Sigmoid colon (tissue), 4 donors: ENCODE data around the gene USP17L26.
"Not testable (repeated sequence)": the region's sequence is repeated elsewhere in the genome, so short reads cannot be mapped to it uniquely, and the experiment has no call there.

ENCODE experiments used
- EP300 ChIP-seq, 4 donors: sonication (generic); formaldehyde crosslinking; IDR thresholded peaks; one replicate each; pipeline ENCODE4 v1.6.1; 2017; ENCODE audit warnings: antibody characterized with exemption in 4 of 4
- POLR2A ChIP-seq, 2 donors: fragments of 450-650 bp; IDR thresholded peaks; one replicate each; pipeline ENCODE4 v1.6.1; 2016; ENCODE audit warnings: antibody characterized with exemption in 2 of 2, mild to moderate bottlenecking in 2 of 2, moderate library complexity in 2 of 2
- TF ChIP-seq, protein P1 (sequence below), 4 experiments: fragments of 450-650 bp in 3 of 4; fragments of 200-600 bp in 1 of 4; IDR thresholded peaks; one replicate each; pipeline ENCODE4 v1.5.1; 2016 to 2019; ENCODE audit warnings: antibody characterized with exemption in 4 of 4, mild to moderate bottlenecking in 3 of 4, moderate library complexity in 2 of 4

GRCh38 chr4:9339103-9339502 is 4.6 kb downstream of the USP17L26 start, which contains the start of gene USP17L5:
- TF ChIP-seq, protein P1, sequence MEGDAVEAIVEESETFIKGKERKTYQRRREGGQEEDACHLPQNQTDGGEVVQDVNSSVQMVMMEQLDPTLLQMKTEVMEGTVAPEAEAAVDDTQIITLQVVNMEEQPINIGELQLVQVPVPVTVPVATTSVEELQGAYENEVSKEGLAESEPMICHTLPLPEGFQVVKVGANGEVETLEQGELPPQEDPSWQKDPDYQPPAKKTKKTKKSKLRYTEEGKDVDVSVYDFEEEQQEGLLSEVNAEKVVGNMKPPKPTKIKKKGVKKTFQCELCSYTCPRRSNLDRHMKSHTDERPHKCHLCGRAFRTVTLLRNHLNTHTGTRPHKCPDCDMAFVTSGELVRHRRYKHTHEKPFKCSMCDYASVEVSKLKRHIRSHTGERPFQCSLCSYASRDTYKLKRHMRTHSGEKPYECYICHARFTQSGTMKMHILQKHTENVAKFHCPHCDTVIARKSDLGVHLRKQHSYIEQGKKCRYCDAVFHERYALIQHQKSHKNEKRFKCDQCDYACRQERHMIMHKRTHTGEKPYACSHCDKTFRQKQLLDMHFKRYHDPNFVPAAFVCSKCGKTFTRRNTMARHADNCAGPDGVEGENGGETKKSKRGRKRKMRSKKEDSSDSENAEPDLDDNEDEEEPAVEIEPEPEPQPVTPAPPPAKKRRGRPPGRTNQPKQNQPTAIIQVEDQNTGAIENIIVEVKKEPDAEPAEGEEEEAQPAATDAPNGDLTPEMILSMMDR (IDR thresholded peaks at IDR 0.05): not testable (repeated sequence)
- not testable (repeated sequence) for TF ChIP-seq POLR2A, EP300 (IDR thresholded peaks at IDR 0.05)
